NT2/D1 (cell line): ENCODE results near the gene TPCN2.

Experiments used
- YY1 ChIP-seq: IDR thresholded peaks from 2 replicates; pipeline ENCODE4 v1.6.1; 2011; ENCODE audit not compliant: insufficient read length, insufficient read depth
- ZNF274 ChIP-seq: IDR thresholded peaks from 2 replicates; pipeline ENCODE4 v1.6.1; 2011; ENCODE audit warnings: mild to moderate bottlenecking, low read depth, low read length

GRCh38 chr11:69075421-69076128 lies 26.8 kb downstream of the TPCN2 start:
- TF ChIP-seq YY1 (no peak), ZNF274 (no peak)
